Right renal cortex interstitium (tissue), 3 donors: ENCODE measurements around the gene EFNA2. TPM values are rescaled to one million over a fixed set of nuclear protein-coding genes. Genes with fewer than 3 reads are reported as not detected.

ENCODE experiments used
- DNase-seq, 3 donors: peaks; one replicate each; pipeline ENCODE4 v3.0.0-alpha.2; 2013; ENCODE audit warnings: low read depth in 3 of 3, low spot score in 2 of 3
- polyA plus RNA-seq, 3 donors: library from polyadenylated mRNA; unstranded; fragments of 120-200 nt; gene quantifications; one replicate each; pipeline ENCODE4 v1.2.1, GENCODE V29; 2013; ENCODE audit not compliant: insufficient read length in 3 of 3

The EFNA2 gene
- polyA plus RNA-seq, 3 donors, result 1.3 to 2.1 (median 1.3) TPM

DNA sequence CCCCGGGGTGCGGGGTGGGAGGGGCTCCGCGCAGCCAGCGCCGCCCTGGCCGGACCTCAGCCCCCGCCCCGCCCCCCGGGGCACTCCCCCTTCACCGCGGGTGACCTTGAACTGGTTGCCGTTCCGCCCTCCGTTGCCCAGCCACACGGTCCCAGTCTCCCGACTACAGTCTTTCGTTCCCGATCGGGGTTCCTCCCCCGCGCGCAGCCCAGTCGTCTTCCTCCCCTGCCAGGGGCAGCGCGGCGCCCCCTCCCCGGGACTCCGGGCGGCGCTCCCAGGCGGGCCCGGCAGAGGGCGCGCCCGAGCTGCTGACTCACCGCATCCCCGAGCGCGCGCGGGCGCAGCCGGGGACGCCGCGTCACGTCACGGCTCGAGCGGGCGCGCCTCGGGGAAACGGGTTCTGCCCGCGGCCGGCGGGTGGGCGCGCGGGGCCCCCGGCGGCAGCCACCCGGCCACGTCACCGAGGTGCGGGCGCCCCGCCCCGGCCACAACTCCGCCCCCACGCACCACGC is 36.8 kb upstream of the EFNA2 start:
- no peak for DNase-seq

DNA sequence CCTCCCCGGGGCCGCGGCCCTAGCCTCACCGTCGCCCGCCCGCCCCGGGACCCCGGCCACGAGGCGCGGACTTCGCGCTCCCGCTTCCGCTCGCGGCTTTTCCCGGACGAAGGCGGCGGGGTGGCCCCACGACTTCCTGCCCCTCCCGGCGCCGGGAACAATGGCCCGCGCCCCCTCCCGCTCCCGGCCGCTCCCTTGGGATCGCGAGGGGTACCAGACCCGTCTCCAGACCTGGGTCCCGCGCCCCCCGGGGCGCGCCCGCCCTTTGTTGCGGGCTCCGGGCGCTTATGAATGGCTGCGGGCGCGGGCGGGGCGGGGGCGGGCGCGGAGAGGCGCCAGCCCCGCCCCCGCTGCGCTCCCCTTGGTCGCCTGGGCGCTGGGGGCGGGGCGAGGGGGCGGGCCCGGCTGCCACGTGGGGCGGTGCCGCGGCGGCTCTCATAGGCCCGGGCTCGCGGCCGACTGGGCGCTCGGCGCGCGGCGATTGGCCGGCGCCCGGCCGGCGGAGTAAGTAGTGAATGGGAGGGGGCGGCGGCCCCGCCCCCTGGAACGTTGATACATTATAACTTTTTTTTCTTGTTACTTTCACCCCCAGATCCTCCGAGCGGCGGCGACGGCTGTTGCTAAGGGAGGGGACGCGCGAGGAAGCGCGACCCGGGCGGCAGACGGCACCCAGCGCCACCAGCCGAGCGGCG is 36.2 kb upstream of the EFNA2 start:
- peak in 2 of 3 donors; percentile 89 to 94 for DNase-seq

DNA sequence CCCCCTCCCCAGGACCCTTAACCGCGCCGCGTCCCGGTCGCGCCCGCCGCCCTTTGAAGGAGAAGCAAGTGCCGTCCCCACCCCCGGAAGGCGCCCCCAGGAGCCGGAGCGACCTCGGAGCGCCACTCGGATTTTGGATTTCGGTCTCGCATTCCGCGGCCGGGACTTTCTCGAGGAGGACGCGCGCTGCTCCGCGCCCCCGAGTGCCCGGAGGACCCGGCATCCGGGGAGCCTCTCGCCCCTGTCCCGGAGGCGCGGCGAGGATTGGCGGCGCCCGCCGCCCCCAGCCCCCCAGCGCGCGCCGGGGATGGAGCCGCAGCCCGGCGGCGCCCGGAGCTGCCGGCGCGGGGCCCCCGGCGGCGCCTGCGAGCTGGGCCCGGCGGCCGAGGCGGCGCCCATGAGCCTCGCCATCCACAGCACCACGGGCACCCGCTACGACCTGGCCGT is 35.7 kb upstream of the EFNA2 start:
- no peak for DNase-seq

DNA sequence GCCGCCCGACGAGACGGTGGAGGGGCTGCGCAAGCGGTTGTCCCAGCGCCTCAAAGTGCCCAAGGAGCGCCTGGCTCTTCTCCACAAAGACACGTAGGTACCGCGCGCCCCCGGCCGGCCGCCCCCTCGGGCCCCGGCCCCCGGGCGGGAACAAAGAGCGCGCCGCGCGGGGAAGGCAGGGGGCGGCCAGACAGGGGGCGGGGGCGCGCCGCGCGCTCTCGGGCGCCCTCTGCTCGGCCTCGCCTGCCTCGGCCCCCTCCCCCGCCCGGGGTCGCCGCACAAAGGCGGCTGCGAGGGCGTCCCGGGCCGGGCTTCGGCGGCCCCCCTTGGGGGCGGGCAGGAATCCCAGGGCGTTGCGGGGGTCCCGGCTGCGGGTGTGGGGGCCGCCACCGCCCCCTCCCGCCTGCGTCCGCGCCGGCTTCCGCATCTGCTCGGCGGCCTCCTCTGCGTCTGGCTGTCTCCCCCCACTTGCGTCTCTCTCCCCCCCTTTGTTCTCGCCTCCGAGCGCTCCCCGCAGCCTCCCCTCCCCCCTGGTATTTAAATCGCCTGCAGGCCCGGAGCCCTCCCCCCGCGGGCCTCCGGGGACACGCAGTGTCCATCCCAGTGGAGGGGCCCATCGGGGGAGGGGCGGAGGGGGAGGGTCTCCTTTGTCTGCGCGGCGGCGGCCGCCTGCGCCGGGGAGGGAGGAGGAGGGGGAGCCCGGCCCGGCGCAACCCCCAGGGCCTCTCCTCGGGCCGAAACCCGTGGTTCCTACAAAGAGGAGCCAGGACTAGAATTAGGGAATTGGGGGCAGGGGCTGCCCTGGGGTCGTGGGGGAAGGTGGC is 35.0 kb upstream of the EFNA2 start:
- DNase-seq, result no peak

DNA sequence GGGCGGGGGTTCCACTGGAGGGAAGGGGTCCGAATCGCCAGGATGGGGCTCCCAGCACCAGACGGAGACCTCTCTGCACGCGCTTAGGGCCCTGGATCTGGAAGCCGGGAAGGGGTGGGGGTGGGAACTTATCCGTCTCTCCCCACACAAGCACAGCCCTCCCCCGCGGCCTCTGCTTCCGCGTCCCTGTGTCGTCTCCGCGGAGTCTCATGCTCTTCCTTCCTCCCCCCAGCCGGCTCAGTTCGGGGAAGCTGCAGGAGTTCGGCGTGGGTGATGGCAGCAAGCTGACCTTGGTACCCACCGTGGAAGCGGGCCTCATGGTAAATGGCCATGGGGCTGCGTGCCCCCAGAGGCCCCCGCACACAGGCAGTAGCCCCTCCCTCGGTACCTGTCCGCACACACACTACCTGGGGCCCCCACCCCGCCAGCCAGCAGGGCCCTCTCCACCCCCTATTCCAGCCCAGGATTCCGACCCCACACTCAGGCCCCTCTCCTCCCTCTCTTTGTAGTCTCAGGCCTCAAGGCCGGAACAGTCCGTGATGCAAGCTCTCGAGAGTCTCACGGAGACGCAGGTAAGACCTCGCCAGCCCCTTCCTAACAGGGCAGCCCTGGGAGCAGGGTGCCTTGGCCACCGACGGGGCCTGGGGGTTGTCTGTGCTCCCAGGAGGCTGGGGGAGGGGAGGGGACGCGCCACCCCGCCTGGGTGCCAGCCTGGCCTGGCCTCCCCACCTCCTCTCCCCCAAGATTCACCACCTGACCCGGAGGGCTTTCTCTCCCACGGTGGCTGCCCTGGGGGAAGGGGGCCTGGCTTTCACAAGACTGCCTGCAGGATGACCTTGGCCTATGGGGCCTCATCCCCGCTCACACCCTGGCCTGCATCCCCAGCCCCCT is 34.1 kb upstream of the EFNA2 start:
- no peak for DNase-seq

DNA sequence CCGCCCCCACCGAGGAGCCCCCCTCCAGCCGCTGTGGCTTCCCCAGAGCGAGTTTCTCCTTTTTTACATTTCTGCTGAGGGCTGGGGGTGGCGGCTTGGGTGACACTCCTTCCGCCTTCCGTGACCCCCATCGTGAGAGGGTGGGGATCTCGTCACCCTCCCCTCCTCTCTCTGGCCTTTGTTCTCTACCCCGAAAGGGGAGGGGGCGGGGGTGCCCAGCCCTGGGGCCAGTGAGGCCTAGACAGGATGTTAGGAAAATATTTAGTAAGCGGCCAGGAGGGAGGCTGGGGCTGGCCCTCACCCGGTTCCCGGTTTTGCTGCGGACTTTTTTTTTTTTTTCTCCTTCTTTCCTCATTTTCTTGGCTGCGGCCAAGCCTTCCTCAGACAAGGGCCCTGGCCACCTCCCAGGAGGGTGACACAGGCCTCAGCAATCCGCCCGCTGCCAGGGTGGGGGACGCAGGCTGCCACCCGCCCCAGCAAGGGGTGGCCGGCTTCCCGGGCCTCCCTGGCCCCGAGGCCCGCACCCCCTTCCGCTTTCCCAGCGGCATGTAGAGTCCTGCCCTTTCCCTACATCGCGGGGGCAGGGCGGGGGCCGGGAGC is 33.4 kb upstream of the EFNA2 start:
- no peak for DNase-seq

DNA sequence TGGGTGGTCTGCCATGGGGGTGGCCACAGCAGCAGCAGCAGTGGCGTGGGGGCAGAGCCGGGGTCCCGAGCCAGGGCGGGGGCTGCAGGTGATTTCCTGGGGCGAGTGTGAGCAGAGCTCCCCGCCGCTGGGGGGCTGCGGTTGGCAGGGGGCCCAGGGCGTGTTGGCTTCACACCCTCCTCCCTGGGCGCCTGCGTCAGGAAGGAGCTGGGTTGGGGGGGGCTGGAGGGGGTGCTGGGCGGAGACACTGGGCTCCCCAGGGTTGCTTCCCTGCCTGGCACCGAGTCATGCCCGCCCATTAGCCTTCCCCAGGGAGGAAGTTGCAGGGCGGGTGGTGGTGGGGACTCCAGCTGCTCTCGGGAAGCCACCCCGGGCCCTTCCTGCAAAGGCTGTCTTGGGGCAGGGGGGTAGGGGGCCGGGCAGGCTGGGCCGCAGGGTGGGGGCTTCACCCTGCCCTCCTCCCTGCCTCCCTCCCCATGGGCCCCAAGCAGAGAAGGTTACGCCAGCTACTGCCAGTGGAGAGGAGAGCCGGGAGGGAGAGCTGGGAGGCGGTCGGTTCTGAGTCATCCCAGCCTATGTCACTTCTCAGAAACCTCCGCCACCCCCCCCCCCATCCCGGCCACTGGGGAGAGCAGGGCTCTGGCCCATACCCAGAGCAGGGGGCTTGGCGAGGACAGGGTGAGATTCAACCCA is 32.7 kb upstream of the EFNA2 start:
- DNase-seq, result no peak

DNA sequence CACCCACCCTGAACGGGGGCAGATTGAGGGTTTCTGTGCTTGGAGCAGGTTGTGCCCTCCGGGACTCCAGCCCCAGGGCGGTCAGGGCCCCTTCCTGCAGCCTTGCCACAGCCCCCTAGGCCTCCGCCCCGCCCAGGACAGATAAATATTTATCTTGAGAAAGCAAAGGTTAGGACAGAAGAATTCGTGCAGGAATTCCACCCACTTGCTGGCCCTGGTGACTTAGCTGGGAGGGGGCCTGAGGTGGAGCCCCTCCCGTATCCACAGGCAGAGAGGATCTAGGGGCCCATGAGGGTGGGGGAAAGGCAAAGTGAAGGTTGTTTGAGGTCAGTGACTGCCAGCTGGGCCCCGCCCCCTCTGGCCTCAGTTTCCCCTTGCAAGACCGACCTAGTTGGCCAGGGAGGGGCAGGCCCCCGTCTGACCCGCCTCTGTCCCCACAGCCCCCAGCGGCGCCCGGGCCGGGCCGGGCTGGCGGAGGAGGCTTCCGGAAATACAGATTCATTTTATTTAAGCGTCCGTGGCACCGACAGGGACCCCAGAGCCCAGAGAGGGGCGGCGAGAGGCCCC is 32.1 kb upstream of the EFNA2 start:
- DNase-seq, result no peak

DNA sequence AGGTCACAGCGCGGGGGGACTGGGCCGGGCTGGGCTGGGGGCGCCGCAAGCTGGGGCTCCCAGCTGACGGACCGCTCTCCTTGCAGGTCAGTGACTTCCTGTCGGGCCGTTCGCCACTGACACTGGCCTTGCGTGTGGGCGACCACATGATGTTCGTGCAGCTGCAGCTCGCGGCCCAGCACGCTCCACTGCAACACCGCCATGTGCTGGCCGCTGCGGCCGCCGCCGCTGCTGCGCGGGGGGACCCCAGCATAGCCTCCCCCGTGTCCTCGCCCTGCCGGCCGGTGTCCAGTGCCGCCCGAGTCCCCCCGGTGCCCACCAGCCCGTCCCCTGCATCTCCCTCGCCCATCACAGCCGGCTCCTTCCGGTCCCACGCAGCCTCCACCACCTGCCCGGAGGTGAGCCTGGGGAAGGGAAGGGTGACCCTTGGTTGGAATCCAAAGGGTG is 31.6 kb upstream of the EFNA2 start:
- no peak for DNase-seq

DNA sequence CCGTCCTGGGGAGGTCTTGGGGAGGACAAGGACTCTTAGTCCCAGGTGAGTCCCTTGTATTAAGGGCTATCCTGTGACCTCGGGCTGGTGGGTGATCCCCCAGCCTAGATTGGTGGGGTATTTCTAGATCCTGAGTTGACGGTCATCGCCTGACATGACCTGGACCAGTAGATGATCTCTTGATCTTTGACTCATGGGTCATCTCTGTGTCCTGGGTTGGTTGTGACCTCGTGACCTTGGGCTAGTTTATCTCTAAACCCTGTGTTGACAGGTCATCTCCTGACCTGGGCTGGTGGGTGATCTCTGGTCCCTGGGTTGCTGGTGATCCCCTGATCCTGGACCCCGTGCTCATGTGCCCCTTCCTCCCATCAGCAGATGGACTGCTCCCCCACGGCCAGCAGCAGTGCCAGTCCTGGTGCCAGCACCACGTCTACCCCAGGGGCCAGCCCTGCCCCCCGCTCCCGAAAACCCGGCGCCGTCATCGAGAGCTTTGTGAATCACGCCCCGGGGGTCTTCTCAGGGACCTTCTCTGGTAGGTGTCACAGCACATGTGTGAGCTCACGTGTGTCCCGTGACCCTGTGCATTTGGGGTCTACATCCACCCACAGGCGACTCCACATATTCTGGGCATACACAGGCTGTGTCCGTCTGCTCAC is 31.0 kb upstream of the EFNA2 start:
- DNase-seq, result no peak

DNA sequence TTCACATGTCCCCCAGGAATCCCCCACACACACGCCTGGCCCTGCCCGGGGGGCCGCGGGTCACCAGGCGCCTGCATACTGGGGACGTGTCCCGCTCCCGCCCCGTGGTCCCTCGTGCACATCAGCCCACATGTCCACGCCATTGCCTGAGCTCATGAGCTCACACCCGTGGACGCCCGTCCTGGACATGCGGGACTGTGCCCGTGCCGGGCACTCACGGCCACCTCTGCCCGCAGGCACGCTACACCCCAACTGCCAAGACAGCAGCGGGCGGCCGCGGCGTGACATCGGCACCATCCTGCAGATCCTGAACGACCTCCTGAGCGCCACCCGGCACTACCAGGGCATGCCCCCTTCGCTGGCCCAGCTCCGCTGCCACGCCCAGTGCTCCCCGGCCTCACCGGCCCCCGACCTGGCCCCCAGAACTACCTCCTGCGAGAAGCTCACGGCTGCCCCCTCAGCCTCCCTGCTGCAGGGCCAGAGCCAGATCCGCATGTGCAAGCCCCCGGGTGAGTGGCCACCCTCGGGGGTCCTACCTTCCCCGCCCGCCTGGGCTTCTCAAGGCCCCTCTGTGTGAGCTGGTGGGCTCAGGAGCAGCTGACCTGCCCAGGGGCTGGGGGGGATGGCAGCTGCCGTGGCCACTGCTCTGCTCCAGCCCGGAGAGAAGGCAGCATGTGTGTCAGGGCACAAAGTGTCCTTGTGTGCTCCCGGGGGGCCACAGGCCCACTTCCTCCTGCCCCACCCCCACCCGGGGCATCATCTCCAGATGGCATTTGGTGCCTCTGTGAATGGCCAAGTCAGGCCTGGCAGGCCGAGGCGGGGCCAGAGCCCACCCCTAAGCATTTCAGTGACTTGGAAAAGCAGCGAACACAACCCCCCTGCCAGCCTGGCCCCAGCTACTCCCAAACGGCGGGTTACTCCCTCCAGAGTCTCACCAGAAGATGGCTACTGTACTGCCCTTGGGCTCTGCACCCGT is 30.2 kb upstream of the EFNA2 start:
- no peak for DNase-seq

DNA sequence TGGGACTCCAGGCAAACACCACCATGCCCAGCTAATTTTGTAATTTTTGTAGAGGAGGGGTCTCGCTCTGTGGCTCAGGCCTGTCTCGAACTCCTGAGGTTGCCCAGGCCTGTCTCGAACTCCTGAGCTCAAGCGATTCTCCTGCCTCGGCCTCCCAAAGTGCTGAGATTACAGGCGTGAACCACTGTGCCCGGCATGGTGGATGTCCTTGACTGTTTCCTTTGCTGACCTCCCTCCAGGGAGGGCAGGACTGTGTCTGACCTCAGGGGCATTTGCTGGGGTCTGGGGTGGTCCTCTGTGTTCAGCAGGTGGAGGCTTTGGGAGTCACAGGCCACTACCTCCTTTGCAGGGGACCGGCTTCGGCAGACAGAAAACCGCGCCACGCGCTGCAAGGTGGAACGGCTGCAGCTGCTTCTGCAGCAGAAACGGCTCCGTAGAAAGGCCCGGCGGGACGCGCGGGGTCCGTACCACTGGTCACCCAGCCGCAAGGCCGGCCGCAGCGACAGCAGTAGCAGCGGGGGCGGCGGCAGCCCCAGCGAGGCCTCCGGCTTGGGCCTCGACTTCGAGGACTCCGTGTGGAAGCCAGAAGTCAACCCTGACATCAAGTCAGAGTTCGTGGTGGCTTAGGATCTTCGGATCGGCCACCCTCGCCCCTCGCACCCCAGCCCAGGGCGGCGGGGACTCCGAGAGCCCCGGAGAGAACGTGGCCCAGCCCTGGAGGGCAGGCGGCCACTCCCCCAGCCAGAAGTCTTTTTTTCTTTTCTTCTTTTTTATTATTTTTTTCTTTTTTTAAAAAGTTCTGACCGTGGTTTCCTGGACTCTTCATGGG is 28.8 kb upstream of the EFNA2 start:
- DNase-seq, result no peak

DNA sequence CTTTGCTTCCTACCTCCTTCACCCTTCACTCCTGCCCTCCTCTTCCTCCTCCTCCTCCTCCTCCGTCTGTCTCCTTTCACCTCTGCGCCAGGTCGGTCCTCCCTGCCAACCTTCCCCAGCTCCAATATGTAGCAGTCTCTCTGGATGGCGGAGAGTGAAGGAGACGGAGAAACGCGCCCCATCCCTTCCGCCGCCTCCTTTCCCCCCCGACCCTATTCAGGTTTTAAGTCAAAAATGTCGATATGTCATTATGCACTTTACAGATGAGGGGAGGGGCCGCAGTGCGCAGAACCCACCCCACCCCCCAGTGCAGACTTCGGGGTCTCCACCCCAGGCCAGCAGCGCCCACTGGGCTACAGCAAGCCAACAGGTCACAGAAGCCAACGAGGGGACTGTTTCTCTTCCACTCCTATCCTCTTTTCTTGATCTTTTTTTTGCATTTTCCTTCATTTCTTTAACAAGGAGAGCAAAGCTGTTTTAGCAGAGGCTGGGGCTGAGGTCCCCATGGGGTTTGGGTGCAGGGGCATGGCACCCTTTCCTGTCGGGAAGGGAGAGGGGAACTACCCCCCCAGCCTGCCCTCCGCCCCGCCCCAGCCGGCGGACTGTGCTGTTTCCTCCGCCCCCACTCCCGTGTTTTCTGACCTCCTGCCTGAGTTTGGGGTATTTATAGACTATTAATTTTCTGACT is 28.1 kb upstream of the EFNA2 start:
- DNase-seq, result no peak

DNA sequence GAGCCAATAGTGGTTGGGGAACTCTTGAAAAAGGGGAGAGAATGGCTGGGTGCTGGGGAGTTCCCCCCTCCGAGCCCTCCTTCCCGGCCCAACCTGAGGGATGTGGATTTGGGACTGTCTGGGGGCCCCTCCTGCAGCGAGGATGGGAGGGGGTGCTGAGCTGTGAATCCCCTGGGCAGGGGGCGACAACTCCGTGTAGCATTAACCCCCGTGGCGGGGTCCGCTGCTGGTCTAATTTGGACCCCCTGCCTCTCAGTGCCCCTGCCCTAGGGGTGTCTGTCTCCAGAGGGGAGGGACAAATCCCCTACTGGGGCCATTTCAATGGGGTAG is 27.5 kb upstream of the EFNA2 start:
- no peak for DNase-seq

DNA sequence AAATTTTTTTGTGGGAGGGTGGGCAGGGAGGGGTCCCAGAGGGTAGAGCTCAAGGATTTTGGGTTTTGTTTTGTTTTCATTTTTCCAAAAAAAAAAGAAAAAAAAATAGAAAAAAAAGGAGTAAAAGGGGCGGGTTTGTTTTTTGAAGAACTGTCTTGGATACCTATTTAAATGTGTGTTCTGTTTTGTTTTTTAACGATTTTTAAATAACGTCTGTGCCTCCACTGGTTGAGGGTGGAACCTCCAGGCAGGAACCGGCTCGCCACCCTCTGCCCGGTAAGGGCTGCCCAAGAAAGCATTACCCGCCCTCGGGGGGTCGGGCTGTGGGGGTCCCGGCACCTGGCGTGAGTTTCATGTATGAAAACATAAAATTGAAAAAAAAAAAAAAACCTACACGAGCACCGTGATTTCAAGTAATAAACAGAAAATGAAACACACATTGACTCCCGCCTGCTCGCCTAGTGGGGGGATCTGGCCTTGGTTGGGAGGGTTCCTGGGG is 26.9 kb upstream of the EFNA2 start:
- DNase-seq, result no peak

DNA sequence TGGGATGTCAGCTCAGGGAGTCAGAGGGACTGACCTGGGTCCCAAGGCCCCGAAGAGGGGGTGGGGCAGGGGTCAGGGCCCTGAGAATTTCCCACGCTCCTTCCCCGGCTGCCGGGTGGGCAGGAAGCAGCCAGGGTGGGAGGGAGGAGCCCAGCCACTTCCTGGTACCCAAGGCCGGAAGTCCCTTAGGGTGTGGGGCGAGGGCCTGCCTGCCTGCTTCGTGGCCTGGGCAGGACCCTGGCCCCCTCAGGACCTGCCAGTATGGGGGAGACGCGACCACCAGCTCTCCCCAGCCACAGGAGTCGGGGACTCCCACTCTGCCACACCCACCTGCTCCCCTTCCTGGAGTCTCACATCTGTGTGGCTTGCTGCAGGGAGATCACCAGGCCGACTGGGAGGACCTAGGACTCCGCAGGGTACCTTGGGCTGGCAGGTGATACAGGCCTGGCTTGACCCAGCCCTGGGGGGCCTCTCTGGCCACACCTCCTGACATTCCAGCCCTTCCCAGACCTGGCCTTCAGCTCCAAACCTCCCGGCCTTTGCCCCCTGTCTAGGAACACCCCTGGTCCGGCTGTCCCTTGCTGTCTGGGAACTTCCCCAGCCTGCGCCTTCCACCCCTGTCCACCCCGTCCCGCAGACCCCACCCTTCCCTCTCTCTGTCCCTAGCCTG is 26.3 kb upstream of the EFNA2 start:
- no peak for DNase-seq
